Measurements from ENCODE around the gene SPTLC1.

- TF ChIP-seq CTCF (IDR thresholded peaks at IDR 0.05; ENCODE audit: insufficient read depth, low read length) (no peak), GABPA (IDR thresholded peaks at IDR 0.05; ENCODE audit: low read depth) (no peak)
These were observed 49.8 kb upstream of the SPTLC1 start for GRCh38 chr9:92164975-92165374.

Measured in HL-60 (cell line).